IPS DF 6.9 (cell line): Measurements from ENCODE around the gene TNFSF13B.

Source experiments
- DNase-seq: peaks from one replicate; pipeline ENCODE4 v3.0.0-alpha.2; 2013; ENCODE audit warnings: low read depth, low spot score
- H3K27ac ChIP-seq: one replicate; pipeline ENCODE4 v1.5.1; 2013; ENCODE audit warnings: low read length, control low read depth
- H3K27me3 ChIP-seq: 2 replicates; pipeline ENCODE4 v1.6.1; 2013; ENCODE audit warnings: mild to moderate bottlenecking, low read length; ENCODE audit not compliant: control insufficient read depth, insufficient read depth
- H3K36me3 ChIP-seq: 2 replicates; pipeline ENCODE4 v1.6.1; 2013; ENCODE audit warnings: low read length; ENCODE audit not compliant: control insufficient read depth, insufficient read depth
- H3K4me1 ChIP-seq: 2 replicates; pipeline ENCODE4 v1.6.1; 2013; ENCODE audit warnings: low read length; ENCODE audit not compliant: control insufficient read depth, insufficient read depth
- H3K4me3 ChIP-seq: 2 replicates; pipeline ENCODE4 v1.5.1; 2013; ENCODE audit warnings: mild to moderate bottlenecking, low read length
- H3K9me3 ChIP-seq: 2 replicates; pipeline ENCODE4 v1.6.1; 2013; ENCODE audit warnings: low read length, inconsistent platforms; ENCODE audit not compliant: control insufficient read depth, insufficient read depth
- WGBS: extraction: QIAGEN DNeasy Blood & Tissue Kit; methylation state at CpG from one replicate; pipeline ENCODE4 v1.1.7; 2013; ENCODE audit warnings: mixed read lengths, missing lambda C conversion rate; ENCODE audit not compliant: insufficient read length, insufficient coverage; 5-methylcytosine and 5-hydroxymethylcytosine counted together

The TNFSF13B gene

GRCh38 chr13:108345016-108345415 lies 75.5 kb downstream of the TNFSF13B start:
- H3K27ac ChIP-seq = no peak overlapping the region
- H3K4me3 ChIP-seq = no peak overlapping the region
- DNase-seq = no peak
- no CpG with 5 or more reads among the region's 10 CpGs for WGBS
- H3K9me3 ChIP-seq = no peaks in the 10 kb centered on the region
- no peaks in the 10 kb centered on the region for H3K36me3 ChIP-seq
- H3K4me1 ChIP-seq = peaks cover 2% of the 10 kb centered on the region
- no peaks in the 10 kb centered on the region for H3K27me3 ChIP-seq

DNA sequence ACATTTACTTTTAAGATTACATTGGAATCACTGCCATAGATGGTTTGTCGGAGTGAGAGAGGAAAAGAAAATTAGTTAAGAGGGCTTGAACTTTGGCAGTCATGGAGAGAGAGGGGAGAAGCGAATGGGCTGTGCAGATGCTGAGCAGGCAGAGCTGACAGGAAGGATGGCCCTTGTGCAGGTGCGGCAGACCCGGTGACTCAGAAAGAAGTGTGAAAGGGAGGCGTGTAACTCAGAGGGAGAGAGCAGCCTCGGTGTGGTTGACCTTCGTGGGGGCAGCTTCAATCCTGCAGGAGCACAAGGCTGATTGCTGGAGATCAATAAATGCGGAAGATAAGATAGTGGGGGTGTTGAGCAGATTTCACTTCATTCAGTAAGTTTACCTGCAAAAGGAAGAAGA lies 76.9 kb downstream of the TNFSF13B start:
- Histone ChIP-seq H3K27ac (no peak overlapping the region), H3K36me3 (no peaks in the 10 kb centered on the region), H3K9me3 (no peaks in the 10 kb centered on the region), H3K4me3 (no peak overlapping the region), H3K27me3 (no peaks in the 10 kb centered on the region), H3K4me1 (peaks cover 2% of the 10 kb centered on the region)
- no CpG with 5 or more reads among the region's 8 CpGs for WGBS
- DNase-seq = no peak

GRCh38 chr13:108349269-108349668 lies 79.8 kb downstream of the TNFSF13B start:
- H3K36me3 ChIP-seq = no peaks in the 10 kb centered on the region
- H3K4me3 ChIP-seq = no peak overlapping the region
- H3K27ac ChIP-seq = no peak overlapping the region
- WGBS = no CpG with 5 or more reads among the region's 1 CpG
- no peaks in the 10 kb centered on the region for H3K27me3 ChIP-seq
- H3K4me1 ChIP-seq = peaks cover 2% of the 10 kb centered on the region
- DNase-seq = no peak
- H3K9me3 ChIP-seq = no peaks in the 10 kb centered on the region

DNA sequence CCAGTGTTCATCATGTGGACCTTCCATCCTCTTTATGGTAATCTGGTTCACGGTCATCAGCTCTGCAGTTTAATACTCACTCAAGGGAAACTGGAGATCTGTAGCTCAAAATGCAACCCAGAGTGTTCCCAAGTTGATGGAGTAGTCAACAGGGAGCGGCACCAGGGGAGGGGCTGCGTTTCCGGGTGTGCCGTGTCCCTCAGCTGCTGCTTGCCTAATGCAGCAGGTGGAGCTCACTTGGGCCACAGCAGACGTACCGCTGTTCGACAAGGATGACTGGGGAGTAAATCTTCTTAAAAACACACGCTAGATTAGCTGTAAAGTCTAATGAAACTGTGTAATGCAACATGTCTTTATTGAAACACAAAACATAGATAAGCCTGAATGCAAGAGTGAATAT lies 81.1 kb downstream of the TNFSF13B start:
- Histone ChIP-seq H3K4me3 (no peak overlapping the region), H3K36me3 (no peaks in the 10 kb centered on the region), H3K4me1 (peaks cover 2% of the 10 kb centered on the region; the same call in 1 of the 2 replicates), H3K27ac (no peak overlapping the region), H3K9me3 (no peaks in the 10 kb centered on the region), H3K27me3 (no peaks in the 10 kb centered on the region)
- WGBS = no CpG with 5 or more reads among the region's 9 CpGs
- no peak for DNase-seq

- no peak overlapping the region for H3K4me3 ChIP-seq
- H3K36me3 ChIP-seq = no peaks in the 10 kb centered on the region
- no peak for DNase-seq
- WGBS = no CpG with 5 or more reads among the region's 3 CpGs
- H3K4me1 ChIP-seq = peaks cover 2% of the 10 kb centered on the region; the same call in 1 of the 2 replicates
- H3K27ac ChIP-seq = no peak overlapping the region
- H3K9me3 ChIP-seq = no peaks in the 10 kb centered on the region
- H3K27me3 ChIP-seq = no peaks in the 10 kb centered on the region
Observed at GRCh38 chr13:108352599-108352998, 83.1 kb downstream of the TNFSF13B start.

DNA sequence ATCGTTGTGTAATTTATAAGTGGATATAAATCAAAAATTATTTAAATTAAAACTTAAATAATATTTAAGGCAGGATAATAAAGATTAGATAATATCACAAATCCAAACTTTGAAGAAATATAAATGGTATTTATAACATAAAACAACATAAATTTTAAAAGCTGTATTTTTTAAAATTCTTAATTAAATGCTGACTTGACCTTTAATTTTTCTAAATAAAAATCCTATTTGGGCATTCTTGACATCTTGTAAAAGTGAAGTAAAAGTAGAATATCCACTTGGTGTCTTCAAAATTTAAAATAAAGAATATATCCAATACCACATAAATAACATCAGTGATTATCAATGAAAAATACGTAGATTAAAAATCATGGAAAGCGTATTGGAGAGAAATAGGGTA lies 87.7 kb downstream of the TNFSF13B start:
- no CpG with 5 or more reads among the region's 3 CpGs for WGBS
- H3K27me3 ChIP-seq = no peaks in the 10 kb centered on the region
- no peaks in the 10 kb centered on the region for H3K4me1 ChIP-seq
- no peak overlapping the region for H3K27ac ChIP-seq
- no peaks in the 10 kb centered on the region for H3K9me3 ChIP-seq
- no peaks in the 10 kb centered on the region for H3K36me3 ChIP-seq
- DNase-seq = no peak
- H3K4me3 ChIP-seq = no peak overlapping the region
